Measurements from ENCODE around the gene EXD2. TPM values are rescaled to one million over a fixed set of nuclear protein-coding genes. Genes with fewer than 3 reads are reported as not detected.

EXD2 gene
- total RNA-seq, 1 experiment from 2014 or later: 9.5 TPM

DNA sequence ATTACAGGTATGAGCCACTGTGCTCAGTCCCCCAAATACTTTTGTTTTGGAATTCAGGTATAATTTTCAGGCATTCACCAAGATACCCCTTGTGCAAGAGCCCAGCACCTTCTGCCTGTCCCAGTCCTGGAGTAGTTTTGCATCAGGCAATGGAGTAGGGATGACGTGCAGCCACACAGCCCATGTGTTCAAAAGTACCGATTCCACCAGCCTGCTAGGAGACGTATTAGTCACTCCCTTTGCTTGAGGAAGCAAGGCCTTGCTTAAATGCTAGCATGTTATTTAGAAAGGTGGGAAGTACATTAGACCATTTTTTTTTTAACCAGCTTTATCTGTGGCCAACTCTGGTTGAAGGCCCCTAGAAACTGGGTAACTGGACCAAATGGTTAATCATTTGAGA, 53.6 kb downstream of the EXD2 start:
- intact Hi-C loops (cut with micrococcal nuclease; ENCODE audit: unreplicated experiment) (loop anchor here (10.0 kb wide), 1 partner anchor 110 kb away; no protein-coding TSS in a partner anchor), in situ Hi-C loops (cut with HindIII; ENCODE audit: low pct_unique_long_range_greater_than_20kb, low sequenced_read_pairs) (no loop called here)
- no TSS peak for BruUV-seq (replicated peaks)
- no peak for DNase-seq (ENCODE audit: low read depth, low spot score)
- TF ChIP-seq, protein P1, sequence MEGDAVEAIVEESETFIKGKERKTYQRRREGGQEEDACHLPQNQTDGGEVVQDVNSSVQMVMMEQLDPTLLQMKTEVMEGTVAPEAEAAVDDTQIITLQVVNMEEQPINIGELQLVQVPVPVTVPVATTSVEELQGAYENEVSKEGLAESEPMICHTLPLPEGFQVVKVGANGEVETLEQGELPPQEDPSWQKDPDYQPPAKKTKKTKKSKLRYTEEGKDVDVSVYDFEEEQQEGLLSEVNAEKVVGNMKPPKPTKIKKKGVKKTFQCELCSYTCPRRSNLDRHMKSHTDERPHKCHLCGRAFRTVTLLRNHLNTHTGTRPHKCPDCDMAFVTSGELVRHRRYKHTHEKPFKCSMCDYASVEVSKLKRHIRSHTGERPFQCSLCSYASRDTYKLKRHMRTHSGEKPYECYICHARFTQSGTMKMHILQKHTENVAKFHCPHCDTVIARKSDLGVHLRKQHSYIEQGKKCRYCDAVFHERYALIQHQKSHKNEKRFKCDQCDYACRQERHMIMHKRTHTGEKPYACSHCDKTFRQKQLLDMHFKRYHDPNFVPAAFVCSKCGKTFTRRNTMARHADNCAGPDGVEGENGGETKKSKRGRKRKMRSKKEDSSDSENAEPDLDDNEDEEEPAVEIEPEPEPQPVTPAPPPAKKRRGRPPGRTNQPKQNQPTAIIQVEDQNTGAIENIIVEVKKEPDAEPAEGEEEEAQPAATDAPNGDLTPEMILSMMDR (IDR thresholded peaks at IDR 0.05): no peak
- TF ChIP-seq, protein P2, sequence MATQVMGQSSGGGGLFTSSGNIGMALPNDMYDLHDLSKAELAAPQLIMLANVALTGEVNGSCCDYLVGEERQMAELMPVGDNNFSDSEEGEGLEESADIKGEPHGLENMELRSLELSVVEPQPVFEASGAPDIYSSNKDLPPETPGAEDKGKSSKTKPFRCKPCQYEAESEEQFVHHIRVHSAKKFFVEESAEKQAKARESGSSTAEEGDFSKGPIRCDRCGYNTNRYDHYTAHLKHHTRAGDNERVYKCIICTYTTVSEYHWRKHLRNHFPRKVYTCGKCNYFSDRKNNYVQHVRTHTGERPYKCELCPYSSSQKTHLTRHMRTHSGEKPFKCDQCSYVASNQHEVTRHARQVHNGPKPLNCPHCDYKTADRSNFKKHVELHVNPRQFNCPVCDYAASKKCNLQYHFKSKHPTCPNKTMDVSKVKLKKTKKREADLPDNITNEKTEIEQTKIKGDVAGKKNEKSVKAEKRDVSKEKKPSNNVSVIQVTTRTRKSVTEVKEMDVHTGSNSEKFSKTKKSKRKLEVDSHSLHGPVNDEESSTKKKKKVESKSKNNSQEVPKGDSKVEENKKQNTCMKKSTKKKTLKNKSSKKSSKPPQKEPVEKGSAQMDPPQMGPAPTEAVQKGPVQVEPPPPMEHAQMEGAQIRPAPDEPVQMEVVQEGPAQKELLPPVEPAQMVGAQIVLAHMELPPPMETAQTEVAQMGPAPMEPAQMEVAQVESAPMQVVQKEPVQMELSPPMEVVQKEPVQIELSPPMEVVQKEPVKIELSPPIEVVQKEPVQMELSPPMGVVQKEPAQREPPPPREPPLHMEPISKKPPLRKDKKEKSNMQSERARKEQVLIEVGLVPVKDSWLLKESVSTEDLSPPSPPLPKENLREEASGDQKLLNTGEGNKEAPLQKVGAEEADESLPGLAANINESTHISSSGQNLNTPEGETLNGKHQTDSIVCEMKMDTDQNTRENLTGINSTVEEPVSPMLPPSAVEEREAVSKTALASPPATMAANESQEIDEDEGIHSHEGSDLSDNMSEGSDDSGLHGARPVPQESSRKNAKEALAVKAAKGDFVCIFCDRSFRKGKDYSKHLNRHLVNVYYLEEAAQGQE (IDR thresholded peaks at IDR 0.05; ENCODE audit: insufficient read depth in 1 of 2, low read depth in 2 of 2, low read length in 1 of 2): no peak
- TF ChIP-seq POLR2AphosphoS5 (IDR thresholded peaks at IDR 0.05; ENCODE audit: low read depth, low read length) (no peak), SIN3A (IDR thresholded peaks at IDR 0.05; ENCODE audit: borderline replicate concordance, insufficient read depth, low read depth, low read length) (no peak), TCF7L2 (IDR thresholded peaks at IDR 0.05; ENCODE audit: low read depth, low read length) (no peak)
- Histone ChIP-seq H3K36me3 (ENCODE audit: control insufficient read depth, insufficient read depth, low read length) (no peaks in the 10 kb centered on the region), H3K4me1 (ENCODE audit: control insufficient read depth, insufficient read depth, low read length) (no peaks in the 10 kb centered on the region), H3K4me3 (ENCODE audit: low read depth in 2 of 2, low read length in 2 of 2) (no peak overlapping the region), H3K27me3 (ENCODE audit: control insufficient read depth, insufficient read depth, low read length) (no peaks in the 10 kb centered on the region), H3K9me3 (ENCODE audit: control insufficient read depth, insufficient read depth, low read depth, low read length) (no peaks in the 10 kb centered on the region), H3K27ac (ENCODE audit: low read length) (no peak overlapping the region)
- ChIA-PET CTCF (interaction anchor here (0.7 kb wide), 1 partner anchor 207 kb away, joined by 13 read pairs; no protein-coding TSS in a partner anchor), POLR2A (no interaction called here)
- ATAC-seq: no peak

DNA sequence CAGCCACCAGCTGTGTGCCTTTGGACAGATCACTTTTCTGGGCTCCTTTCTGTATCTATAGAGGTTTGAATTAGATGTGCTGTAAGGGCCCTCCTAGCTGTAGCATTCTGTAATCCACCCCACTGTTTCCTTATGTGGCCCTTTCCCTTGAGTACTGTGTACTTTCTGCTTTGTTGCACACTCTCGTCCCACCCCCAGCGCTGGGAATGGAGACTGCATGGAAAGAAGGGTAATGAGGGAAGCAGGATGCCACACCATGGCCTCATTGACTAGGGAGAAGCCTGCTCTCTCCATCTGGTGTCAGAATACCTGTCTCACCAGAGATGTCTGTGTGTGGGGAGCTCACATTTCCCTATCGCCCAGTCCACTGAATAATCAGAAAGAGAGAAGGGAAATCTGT, 55.0 kb downstream of the EXD2 start:
- Histone ChIP-seq H3K27me3 (ENCODE audit: control insufficient read depth, insufficient read depth, low read length) (no peaks in the 10 kb centered on the region), H3K27ac (ENCODE audit: low read length) (no peak overlapping the region), H3K4me1 (ENCODE audit: control insufficient read depth, insufficient read depth, low read length) (no peaks in the 10 kb centered on the region), H3K9me3 (ENCODE audit: control insufficient read depth, insufficient read depth, low read depth, low read length) (no peaks in the 10 kb centered on the region), H3K36me3 (ENCODE audit: control insufficient read depth, insufficient read depth, low read length) (no peaks in the 10 kb centered on the region), H3K4me3 (ENCODE audit: low read depth in 2 of 2, low read length in 2 of 2) (no peak overlapping the region)
- ChIA-PET POLR2A (no interaction called here), CTCF (no interaction called here)
- TF ChIP-seq SIN3A (IDR thresholded peaks at IDR 0.05; ENCODE audit: borderline replicate concordance, insufficient read depth, low read depth, low read length) (no peak), POLR2AphosphoS5 (IDR thresholded peaks at IDR 0.05; ENCODE audit: low read depth, low read length) (no peak), TCF7L2 (IDR thresholded peaks at IDR 0.05; ENCODE audit: low read depth, low read length) (no peak)
- TF ChIP-seq, protein P1 (IDR thresholded peaks at IDR 0.05): no peak
- TF ChIP-seq, protein P2 (IDR thresholded peaks at IDR 0.05; ENCODE audit: insufficient read depth in 1 of 2, low read depth in 2 of 2, low read length in 1 of 2): no peak
- no TSS peak for BruUV-seq (replicated peaks)
- ATAC-seq (no peak), DNase-seq (ENCODE audit: low read depth, low spot score) (no peak)
- intact Hi-C loops (cut with micrococcal nuclease; ENCODE audit: unreplicated experiment): loop anchor here (10.0 kb wide), 1 partner anchor 108 kb away; no protein-coding TSS in a partner anchor
- in situ Hi-C loops (cut with HindIII; ENCODE audit: low pct_unique_long_range_greater_than_20kb, low sequenced_read_pairs): no loop called here

Data from Panc1 (cell line).